ENCODE data around the gene ULK3. TPM values are rescaled to one million over a fixed set of nuclear protein-coding genes. Genes with fewer than 3 reads are reported as not detected.

The ULK3 gene
- total RNA-seq, 6 experiments from 2014 or later = 12.5 to 18.9 (median 16.1) TPM

- DNase-seq = no peak
- H3K27ac Mint-ChIP-seq = no peak overlapping the region
- TF ChIP-seq CTCF (IDR thresholded peaks at IDR 0.05) = no peak
These were observed 9.0 kb upstream of the ULK3 start for GRCh38 chr15:74851960-74852359.

GRCh38 chr15:74850393-74850792, 7.4 kb upstream of the ULK3 start:
- DNase-seq = no peak
- Mint-ChIP-seq H3K27ac (no peak overlapping the region), H3K4me1 (ENCODE audit: low read depth) (no peaks in the 10 kb centered on the region), H3K27me3 (ENCODE audit: insufficient read depth) (no peaks in the 10 kb centered on the region), H3K36me3 (ENCODE audit: low read depth) (peaks cover 10% of the 10 kb centered on the region; the same call in 1 of the 2 replicates), H3K4me3 (no peak overlapping the region), H3K9me3 (no peaks in the 10 kb centered on the region)
- no peak for TF ChIP-seq CTCF (IDR thresholded peaks at IDR 0.05)

More at GRCh38 chr15:74851960-74852359, 9.0 kb upstream of the ULK3 start:
- Mint-ChIP-seq H3K36me3 (ENCODE audit: low read depth) (peaks cover 10% of the 10 kb centered on the region; the same call in 1 of the 2 replicates), H3K9me3 (no peaks in the 10 kb centered on the region), H3K4me3 (no peak overlapping the region), H3K27me3 (ENCODE audit: insufficient read depth) (no peaks in the 10 kb centered on the region), H3K4me1 (ENCODE audit: low read depth) (no peaks in the 10 kb centered on the region; the same call in 1 of the 2 replicates)

GRCh38 chr15:74847432-74847831, 4.5 kb upstream of the ULK3 start:
- H3K36me3 Mint-ChIP-seq (ENCODE audit: low read depth) = peaks cover 10% of the 10 kb centered on the region; the same call in 1 of the 2 replicates
- no peak overlapping the region for H3K4me3 Mint-ChIP-seq
- DNase-seq = no peak
- TF ChIP-seq CTCF (IDR thresholded peaks at IDR 0.05) = no peak
- H3K9me3 Mint-ChIP-seq = no peaks in the 10 kb centered on the region
- H3K27me3 Mint-ChIP-seq (ENCODE audit: insufficient read depth) = no peaks in the 10 kb centered on the region; the same call in 1 of the 2 replicates
- no peak overlapping the region for H3K27ac Mint-ChIP-seq
- peaks cover 6% of the 10 kb centered on the region; the same call in 1 of the 2 replicates for H3K4me1 Mint-ChIP-seq (ENCODE audit: low read depth)

- no peak for DNase-seq
- H3K9me3 Mint-ChIP-seq = no peaks in the 10 kb centered on the region
- no peaks in the 10 kb centered on the region; the same call in 1 of the 2 replicates for H3K27me3 Mint-ChIP-seq (ENCODE audit: insufficient read depth)
- H3K4me3 Mint-ChIP-seq = no peak overlapping the region
- H3K4me1 Mint-ChIP-seq (ENCODE audit: low read depth) = peaks cover 17% of the 10 kb centered on the region; the same call in 1 of the 2 replicates
- TF ChIP-seq CTCF (IDR thresholded peaks at IDR 0.05) = no peak
- H3K27ac Mint-ChIP-seq = no peak overlapping the region
- peaks cover 10% of the 10 kb centered on the region; the same call in 1 of the 2 replicates for H3K36me3 Mint-ChIP-seq (ENCODE audit: low read depth)
These were observed 2.6 kb upstream of the ULK3 start for GRCh38 chr15:74845581-74845980.

- Mint-ChIP-seq H3K36me3 (ENCODE audit: low read depth) (peaks cover 10% of the 10 kb centered on the region; the same call in 1 of the 2 replicates), H3K4me1 (ENCODE audit: low read depth) (peaks cover 17% of the 10 kb centered on the region; the same call in 1 of the 2 replicates), H3K27ac (no peak overlapping the region), H3K4me3 (no peak overlapping the region), H3K27me3 (ENCODE audit: insufficient read depth) (no peaks in the 10 kb centered on the region; the same call in 1 of the 2 replicates), H3K9me3 (no peaks in the 10 kb centered on the region)
- DNase-seq = no peak
- TF ChIP-seq CTCF (IDR thresholded peaks at IDR 0.05) = no peak
These were observed 2.2 kb upstream of the ULK3 start for GRCh38 chr15:74845208-74845568.

All from HFFc6 (cell line).